ENCODE measurements around the gene CARD9.
"Not testable (repeated sequence)": the region's sequence is repeated elsewhere in the genome, so short reads cannot be mapped to it uniquely, and the experiment has no call there.

Gene CARD9

DNA sequence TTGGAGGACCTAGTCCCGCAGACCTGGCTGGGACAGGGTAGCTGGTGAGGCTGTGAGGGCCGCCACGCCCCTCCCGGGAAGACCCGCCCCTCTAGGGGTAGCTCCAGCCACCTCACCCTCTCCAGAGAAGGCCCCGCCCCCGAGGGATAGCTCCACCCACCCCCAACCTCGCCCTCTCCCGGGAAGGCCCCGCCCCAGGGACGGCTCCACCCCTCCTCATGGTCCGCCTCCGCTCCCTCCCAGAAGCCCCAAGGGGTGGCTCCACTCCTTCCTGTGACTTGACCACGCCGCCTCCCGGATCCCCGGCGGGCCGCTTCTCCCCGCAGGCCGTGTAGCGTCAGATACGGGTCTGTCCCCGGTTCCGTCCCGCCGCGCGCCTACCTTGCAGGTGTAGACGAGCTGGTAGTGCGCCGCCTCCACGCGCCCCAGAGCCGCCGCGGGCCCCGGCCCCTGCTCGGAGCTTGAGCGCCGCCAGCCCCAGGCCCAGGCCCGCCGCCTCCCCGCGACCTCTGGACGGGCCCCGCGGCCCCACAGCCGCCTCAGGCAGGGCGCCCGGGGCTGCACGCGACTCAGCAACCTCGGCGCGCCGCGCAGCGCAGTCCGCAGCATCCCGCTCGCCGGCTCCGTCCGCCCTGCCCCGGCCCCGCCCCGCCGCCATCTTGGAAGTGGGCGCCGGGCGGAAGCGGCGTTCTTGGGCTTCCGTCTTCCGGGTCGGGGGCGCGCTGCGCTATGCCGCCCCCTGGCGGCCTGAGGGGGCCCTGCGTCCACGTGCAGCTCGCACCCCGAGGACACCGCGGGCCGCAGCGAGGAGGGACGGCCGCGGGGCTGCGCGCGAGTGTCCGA, 10.1 kb downstream of the CARD9 start, which contains the start of gene DNLZ:
Gene DNLZ (minus strand): TSS at position 639 of the 843 bp plus-strand sequence. CDS start 30 bp downstream, at position 609.
- DNase-seq = peak; percentile 96

DNA sequence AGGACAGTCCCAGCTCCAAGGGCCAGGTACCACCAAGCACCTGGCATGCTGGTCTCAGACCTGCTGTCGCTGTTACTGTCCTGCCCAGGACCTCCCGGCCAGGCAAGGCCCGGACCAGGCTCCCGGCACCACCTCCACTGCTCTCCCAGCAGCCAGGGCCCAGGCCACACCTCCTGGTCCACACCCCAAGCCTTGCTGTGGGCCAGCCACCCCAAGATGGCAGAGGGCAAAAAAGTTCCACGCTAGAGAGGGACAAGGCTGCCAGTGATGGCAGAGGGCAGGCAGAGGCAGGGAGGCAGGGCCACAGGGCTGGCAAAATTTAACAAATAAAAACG, 11.1 kb downstream of the CARD9 start:
- DNase-seq = no peak

DNA sequence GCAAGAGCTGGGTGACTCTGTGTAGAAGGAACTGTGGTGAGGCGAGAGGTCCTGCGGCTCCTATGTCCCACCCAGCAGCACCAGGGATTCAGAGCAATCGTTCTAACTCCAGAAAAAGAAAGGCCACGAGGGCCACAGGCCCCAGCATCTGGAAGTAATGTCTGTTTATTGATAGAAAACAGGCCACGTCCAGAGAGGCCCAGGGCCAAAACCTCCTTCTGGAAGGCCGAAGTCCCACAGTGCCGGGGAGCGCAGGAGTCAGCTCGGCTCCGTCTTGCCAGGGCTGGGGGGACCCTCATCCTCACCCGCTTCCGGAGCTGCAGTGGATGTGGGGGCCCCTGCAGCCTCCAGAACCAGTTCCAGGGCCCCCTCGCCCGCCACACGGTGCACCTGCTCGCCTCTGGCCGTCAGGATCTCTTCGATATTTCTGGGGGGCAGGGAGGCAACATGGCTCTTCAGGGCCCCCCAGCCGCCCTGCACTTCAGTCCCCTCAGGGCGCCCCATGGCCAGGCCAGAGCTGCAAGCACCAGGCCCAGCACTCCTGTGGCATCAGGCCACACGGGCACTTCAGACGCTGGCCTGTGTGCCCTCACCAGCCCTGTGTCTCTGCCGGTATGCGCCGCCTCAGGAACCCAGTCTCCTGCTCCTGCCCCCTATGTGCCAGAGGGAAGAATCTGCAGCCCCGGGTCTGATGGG, 11.6 kb downstream of the CARD9 start:
- no peak for DNase-seq

DNA sequence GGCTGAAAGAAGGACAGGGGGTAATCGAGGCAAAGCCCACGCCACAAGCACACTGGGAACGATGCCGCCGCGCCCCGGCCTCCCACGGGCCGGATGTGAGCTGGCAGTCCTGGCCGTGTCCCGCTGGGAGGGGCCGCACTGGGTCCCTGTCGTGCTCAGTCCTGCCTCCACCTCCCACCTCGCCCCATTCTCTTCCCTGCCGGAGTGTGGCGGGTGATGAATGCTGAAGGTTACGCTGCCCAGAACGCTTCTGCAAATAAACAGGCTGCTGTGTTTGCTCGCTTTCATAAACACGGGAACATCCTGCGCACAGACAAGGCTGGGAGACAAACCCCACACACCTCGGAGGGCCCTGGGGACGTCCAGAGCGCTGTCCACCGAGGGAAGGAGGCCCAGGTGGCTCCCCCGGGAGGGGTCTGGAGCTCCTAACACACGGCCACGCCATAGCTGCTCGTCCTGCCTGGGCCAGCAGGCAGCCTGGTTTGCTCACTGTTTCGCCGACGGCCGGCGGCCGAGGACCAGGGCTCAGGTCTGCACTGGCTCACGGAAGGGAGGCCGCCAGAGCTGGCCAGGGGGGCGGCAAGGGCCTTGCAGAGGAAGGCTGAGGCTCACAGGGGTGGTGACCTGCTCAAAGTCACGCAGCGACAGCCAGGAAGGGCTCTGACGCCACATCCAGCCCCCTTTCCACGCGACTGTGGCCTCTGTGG, 12.3 kb downstream of the CARD9 start:
- no peak for DNase-seq

DNA sequence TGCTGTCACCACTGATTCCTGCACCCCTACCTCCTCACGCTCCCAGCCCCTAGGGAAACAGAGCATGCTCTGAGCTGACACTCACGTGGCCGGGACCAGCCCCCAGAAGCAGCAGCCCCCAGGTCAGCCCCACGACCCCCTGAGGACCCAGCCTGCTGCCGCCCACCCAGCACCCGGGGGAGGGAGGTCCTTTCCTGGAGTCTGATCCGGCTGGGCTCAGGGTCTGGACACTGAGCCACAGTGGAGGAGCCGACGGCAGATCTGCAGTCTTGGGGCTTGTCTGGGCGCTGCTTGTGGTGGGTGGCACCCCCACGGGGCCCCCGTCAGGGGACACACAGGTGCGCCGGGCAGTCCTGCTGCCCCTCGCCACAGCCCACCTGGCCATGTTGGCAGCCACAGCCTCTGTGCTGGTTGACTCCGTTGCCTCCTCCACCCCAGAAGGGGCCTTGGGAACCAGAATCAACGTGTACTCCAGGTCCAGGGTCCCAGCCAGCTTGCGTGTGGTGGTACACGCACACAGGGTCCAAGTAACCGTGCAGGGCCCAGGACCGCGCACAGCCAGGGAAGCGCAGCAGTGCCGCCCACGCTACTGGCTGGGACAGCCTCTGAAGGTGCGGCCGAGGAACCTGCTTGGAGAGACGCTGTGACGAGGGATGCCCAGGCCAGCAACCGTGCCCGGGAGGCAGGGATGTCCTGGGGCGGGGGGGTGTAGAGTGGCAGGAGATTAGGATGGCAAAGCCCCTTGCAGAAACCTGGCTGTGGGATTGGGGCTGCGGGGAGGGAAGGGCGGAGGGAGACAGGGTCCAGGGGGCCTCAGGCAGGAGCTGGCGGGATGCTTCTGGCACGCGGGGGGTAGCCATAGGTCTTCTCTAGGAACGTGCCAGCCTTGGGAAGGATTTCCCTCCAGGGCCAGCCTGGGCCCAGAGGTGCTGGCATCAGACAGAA, 13.4 kb downstream of the CARD9 start:
- no peak for DNase-seq

DNA sequence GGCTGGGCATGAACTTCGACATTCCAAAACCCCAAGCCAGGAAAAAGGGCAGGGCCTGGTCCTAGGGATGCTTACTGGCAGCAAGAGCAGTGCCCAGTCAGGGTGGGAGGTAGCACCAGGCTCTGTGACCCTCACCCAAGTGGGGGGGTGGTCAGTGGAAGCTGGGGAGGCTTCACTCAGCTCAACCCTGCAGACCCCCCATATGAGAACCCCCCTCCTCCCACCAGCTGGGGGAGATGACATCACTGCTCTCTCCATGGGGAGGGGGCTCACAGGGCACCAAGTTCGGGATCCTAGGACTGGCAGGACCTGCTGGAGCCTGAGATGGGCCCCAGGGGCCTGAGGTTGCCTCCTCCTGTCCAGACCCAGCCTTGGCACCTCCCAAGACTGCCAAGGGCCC, 14.6 kb downstream of the CARD9 start:
- no peak for DNase-seq

DNA sequence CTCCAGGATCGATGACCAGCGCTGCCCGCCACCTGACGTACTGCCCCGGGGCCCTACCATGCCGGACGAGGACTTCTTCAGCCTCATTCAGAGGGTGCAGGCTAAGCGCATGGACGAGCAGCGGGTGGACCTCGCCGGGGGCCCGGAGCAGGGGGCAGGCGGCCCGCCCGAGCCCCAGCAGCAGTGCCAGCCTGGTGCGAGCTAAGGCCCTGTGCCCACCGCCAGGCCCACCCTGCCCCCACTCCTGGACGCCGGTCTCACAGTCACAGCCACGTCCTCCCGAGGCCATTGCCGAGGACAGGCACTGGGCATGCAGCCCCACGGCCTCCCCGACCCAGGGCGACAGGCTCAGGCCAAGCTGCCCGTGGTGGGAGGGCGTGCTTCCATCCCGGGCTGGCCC, 15.5 kb downstream of the CARD9 start:
- DNase-seq = no peak

DNA sequence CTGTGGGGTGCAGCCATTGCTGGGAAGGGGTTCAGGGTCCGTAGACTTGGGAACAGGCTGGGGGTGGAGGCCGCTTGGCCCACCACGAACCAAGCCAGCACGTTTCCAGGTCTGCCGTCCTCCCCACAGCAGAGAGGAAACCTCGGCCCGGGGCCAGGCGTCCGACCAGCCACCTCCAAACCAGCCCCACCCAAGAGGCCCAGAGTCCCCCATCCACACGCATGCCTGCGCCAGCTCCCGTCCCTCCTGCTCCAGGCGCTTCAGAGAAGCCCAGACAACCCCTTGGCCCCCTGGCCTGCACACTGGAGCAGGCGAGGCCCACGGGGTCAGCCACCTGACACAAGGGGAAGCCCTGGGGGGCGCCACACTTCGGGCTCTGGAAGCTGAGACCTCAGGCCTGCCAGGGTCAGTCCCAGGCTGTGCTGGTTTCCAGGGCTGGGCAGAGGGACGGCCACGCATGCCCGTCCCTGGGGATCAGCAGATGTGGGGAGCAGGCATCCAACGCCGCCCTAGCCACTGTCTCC, 16.2 kb downstream of the CARD9 start:
- no peak for DNase-seq

DNA sequence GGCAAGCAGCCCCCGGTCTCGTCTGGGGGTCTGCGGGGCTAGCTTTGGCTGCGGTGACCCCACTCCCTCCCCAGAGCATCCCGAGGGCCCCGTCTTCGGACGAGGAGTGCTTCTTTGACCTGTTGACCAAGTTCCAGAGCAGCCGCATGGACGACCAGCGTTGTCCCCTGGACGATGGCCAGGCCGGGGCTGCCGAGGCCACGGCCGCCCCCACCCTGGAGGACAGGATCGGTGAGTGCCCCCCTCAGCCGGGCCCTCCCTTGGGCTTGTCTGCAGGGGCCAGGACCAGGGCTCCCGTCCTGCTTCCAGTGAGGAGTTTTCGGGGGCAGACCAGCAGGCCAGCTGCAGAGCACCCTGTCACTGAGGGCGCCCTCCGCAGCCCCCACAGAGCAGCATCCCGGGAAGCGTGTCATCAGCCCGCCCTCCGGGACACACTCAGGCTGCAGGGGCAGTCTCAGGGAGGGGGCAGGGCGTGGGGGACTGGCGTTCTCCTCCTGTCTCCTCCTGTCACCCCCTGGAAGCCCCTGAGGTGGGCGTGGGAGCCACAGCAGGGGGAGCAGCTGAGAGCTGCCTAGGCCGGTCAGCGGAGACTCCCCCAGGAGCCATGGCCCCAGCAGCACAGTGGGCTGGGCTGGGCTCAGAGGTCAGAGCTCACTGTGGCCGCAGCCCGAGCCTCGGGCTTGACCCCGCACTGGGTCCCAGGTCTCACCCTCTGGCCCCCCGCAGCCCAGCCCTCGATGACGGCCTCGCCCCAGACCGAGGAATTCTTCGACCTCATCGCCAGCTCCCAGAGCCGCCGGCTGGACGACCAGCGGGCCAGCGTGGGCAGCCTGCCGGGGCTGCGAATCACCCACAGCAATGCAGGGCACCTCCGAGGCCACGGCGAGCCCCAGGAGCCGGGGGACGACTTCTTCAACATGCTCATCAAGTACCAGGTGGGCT, 17.6 kb downstream of the CARD9 start:
- DNase-seq = no peak

DNA sequence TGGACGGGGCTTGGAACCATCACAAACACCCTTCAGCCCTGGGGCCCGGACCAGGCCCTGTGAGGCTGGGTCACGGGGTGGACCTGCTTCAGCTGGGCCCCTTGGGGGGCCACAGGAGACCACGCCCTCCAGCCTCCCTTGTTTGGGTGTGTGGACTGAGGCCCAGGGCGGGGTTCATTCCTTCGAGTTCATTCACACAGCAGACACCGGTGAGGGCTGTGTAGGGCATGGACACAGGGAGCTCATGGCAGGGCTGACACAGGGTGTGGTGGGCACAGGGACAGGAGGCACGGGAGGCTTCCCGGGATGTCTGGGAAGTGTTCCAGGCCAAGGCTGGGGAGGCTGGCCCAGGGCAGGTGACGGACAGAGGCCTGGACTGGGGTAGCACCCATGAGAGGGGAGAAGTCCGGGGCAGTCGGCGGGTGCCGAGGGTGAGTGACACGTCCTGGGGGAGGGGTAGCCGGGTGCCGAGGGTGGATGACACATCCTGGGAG, 18.8 kb downstream of the CARD9 start:
- no peak for DNase-seq

DNA sequence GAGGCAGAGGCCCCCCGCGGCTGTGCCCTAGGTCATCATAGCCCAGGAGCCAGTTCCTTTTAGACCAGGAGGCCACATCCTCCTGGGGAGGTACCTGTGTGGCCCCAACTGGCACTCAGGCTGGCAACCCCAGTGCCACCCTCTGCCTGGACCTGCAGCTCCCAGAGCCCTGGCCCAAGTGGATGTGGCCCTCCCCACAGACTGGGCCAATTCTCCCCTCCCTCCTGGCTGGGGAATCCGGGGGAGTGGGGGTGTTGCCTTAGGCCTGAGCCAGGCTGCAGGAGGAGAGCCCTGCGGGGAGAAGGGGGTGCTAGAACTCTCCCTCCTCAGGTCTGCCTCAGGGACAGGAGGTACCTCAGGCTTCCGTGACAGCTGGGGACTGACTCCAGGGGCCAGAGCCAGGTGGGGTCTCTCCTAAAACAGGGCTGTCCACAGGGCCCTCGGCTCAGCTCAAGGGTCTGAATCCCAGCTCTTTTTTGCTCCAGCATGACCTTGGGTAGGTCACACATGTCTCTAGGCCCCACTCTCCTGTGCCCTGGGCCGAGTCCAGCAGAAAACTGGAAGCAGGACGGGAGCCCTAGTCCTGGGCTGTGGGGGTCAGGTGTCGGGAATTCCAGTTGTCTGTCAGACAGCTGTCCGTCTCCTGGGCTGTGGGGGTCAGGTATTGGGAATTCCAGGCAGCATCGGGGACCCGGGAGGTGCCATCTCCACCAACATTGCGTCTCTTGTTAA, 19.5 kb downstream of the CARD9 start:
- DNase-seq = no peak

DNA sequence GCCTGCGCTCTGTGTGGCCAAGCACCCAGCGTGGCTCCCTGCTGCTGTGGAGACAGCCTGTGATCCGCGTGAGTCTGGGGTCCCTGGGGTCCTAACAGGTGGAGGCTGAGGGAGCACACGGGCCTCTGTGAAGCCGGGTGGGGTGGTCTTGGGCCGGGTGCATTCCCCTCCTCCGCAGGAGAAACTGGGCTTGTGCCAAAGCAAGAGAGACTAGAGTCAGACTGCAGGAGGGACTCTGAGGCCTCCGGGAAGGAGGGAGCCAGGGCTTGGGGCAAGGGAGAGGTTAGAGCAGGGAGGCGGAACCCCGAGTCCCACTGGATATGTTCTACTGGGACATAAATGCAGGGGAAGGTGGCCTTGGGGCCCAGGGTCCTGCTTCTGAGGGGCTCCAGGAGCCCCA, 20.4 kb downstream of the CARD9 start:
- no peak for DNase-seq

DNA sequence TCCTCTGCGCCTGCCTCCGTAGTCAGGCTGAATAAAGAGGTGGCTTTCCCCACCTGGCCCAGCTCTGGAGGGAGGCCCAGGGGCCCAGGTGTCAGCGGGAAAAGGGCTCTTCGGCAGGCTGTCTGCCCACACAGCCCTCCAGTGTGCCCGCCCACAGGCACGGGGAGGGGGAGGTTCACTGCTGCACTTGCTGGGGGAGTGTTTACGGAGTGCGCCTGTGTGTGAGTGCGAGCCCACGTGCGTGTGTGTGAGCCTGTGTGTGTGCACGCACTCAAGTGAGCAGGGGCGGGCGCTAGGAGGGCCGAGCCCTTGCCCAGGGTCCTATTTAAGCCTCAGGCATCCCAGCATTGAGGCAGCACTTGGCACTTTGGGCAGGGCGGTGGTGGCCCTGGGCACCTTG, 20.8 kb downstream of the CARD9 start:
- no peak for DNase-seq

DNA sequence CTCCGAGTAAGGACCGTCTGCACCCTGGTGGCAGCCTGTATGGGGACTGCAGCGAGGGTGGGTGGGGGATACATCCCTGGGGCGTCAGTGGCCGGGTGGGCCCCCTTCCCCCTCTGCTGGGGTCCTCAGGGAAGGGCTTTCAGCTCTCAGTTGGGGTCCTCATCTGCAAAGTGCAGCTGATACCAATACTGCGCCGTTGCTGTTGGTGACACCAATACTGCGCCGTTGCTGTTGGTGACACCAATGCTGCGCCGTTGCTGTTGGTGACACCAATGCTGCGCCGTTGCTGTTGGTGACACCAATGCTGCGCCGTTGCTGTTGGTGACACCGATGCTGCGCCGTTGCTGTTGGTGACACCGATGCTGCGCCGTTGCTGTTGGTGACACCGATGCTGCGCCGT, 21.6 kb downstream of the CARD9 start:
- not testable (repeated sequence) for DNase-seq

DNA sequence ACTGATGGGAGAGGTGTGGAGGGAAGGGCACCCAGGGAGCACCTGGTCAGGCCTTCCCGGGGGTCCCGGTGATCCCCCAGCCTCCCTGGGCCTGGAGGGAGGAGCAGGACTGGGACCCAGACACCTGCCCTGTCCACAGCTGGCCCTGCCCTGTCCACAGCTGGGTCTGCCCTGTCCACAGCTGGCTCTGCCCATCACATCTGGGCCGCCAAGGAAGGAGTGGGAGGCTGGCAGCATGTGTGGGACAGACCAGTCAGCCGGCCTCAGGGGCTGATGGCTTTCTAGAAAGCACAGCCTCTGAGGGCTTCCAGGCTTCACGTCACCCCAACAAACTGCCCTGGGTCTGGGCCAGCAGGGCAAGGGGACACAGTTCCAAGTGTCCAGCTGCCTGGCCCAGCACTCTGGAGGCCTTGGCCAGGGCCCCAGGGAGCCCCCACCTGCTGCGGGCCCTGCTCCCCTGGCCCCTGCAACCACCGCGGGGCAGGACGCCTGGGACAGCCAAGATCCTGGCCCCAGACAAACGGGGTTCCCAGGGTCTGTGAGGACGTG, 22.1 kb downstream of the CARD9 start:
- DNase-seq = no peak

DNA sequence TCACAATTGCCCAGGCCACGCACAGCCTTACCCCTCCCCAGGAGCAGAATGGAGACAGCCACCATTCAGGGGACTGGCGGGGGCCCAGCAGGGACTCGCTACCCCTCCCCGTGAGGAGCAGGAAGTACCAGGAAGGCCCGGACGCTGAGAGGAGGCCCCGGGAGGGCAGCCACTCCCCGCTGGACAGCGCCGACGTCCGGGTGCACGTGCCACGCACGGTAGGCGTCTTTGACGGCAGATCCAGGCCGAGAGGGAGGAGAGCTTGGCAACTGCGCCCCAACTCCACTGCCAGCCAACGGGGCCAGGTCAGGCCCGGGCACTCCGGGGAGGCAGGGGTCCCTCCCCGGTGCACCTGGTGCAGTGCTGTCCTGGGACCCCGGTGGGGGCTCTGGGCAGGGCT, 23.9 kb downstream of the CARD9 start:
- no peak for DNase-seq

DNA sequence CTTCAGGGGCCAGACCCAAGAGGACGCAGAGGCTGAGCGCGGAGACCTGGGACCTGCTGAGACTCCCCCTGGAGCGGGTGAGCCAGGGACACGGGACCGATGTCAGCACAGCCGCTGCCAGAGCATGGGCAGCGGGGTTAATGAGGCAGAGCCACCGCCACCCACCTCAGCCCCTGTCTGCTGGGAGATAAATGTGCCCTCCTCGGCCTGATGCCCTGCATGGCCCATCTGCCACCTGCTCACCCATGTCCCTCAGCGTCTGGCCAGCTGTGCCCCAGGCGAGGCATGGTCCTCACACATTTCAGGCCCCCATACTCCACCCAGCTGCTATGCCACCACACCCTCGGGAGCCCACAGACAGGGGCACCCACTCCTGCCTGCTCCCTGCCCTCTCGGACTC, 24.8 kb downstream of the CARD9 start:
- no peak for DNase-seq

DNA sequence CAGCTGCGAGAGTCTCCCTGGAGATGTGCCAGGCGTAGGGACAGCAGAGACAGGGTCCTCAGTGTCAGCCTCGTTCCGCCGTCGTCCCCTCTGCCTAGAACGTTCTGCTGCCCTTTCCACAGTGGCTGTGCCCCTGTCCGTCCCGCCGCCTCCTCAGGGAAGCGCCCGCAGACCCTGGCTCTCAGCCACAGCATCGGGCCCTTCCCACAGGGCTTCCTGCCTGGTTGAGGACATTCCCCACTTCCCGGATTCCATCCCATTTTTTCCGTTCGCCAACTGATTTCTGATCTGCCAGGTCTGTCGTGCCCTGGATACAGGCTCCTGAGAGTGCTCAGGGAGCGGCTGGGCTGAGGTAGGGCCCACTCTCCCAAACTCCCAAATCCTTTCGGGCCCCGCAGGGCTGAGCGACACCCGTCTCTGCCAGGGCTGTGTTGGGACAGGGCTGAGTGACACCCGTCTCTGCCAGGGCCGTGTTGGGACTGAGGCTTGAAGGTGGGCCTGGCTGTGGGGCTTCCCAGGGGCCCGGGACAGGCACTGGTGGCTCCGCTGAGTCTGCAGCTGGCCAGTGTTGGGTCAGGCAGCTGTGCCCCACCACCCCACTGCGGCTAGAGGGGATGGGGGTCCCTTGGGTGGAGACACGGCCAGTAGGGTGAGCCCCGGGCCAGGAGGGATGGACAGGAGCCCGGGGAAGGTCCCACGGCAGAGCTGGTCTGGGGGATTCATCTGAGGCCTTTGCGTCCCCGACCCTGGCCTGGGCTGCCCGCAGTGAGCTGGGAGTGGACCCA, 25.8 kb downstream of the CARD9 start:
- DNase-seq = no peak

DNA sequence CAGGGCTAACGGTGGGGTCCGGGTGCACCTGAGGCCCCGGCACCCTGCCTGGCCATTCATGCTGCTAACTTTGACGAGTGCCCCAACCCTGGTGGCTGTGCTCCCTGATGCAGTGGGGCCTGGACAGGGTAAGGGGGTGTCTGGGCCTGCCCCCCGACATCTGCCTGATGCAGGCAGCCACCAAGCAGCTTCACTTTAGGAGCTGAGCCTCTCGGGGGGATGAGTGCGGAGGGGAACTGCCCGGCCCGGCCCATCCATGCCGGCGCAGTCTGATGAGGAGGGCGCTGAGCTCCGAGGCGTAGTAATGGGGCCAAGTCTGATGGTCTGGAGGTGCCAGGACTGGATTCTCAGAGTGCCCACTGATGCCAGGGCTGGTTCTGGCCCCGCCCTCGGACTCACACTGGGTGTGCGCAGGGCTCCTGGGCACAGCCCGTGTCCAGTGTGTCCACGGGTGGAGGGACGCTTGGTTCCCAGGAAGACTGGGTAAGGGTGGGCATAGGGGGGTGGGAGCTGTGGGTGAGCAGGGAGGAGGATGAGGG, 26.5 kb downstream of the CARD9 start:
- no peak for DNase-seq

Data from inflammatory macrophage treated with lipopolysaccharide for 4 hours (primary cell).